Ishikawa (cell line): ENCODE measurements around the gene CHCHD6.

Experiments
- CEBPB ChIP-seq: IDR thresholded peaks from 2 replicates; pipeline ENCODE4 v1.6.1; 2012
- CREB1 ChIP-seq: IDR thresholded peaks from 2 replicates; pipeline ENCODE4 v1.6.1; 2012; ENCODE audit warnings: low read depth
- EGR1 ChIP-seq: IDR thresholded peaks from 2 replicates; pipeline ENCODE4 v1.6.1; 2012
- EP300 ChIP-seq: IDR thresholded peaks from 2 replicates; pipeline ENCODE4 v1.6.1; 2012; ENCODE audit warnings: borderline replicate concordance
- FOXM1 ChIP-seq: IDR thresholded peaks from 2 replicates; pipeline ENCODE4 v1.6.1; 2012; ENCODE audit warnings: low read depth, borderline replicate concordance
- MAX ChIP-seq: IDR thresholded peaks from 2 replicates; pipeline ENCODE4 v1.6.1; 2012
- NFIC ChIP-seq: IDR thresholded peaks from 2 replicates; pipeline ENCODE4 v1.6.1; 2012
- RAD21 ChIP-seq: IDR thresholded peaks from 2 replicates; pipeline ENCODE4 v1.6.1; 2012; ENCODE audit warnings: low read depth
- REST ChIP-seq: IDR thresholded peaks from 2 replicates; pipeline ENCODE4 v1.6.1; 2012; ENCODE audit warnings: low read depth, mild to moderate bottlenecking
- TAF1 ChIP-seq: IDR thresholded peaks from 2 replicates; pipeline ENCODE4 v1.6.1; 2012; ENCODE audit warnings: low read depth, mild to moderate bottlenecking
- TCF12 ChIP-seq: IDR thresholded peaks from 2 replicates; pipeline ENCODE4 v1.6.1; 2012; ENCODE audit warnings: low read depth
- TEAD4 ChIP-seq: IDR thresholded peaks from 2 replicates; pipeline ENCODE4 v1.6.1; 2012
- YY1 ChIP-seq: IDR thresholded peaks from 2 replicates; pipeline ENCODE4 v1.6.1; 2012; ENCODE audit warnings: low read depth
- ZBTB7A ChIP-seq: IDR thresholded peaks from 2 replicates; pipeline ENCODE4 v1.6.1; 2012; ENCODE audit warnings: low read depth
- TF ChIP-seq, protein P1 (sequence below): IDR thresholded peaks from 2 replicates; pipeline ENCODE4 v1.6.1; 2012

CHCHD6 gene

DNA sequence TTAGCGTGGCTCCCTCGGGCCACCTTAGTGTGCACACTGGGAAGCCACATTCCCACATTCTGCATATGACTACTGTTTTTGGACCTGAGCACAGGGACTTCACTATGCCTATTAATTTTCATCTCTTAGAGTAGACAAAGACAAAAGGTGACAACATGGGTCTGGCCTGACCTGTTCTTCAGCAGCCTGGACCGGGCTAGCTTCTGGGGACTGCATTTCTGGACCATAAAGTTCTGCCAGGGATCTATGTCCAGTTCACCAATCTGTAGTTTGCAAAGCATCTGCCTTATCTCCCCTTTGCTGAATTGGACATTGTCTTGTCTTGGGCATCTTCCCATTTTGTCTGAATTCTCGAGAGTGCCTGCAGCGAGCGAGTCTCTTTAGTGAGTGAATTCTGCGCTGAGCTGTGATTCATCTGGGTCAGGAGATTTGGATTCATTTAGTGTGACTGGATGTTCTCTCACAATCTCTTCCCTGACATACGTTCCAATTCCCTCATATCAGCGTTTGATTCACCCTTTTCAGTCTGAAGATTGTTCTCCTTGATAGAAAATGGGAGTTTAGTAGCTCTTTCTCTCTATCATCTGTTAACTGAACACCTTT lies 166.7 kb downstream of the CHCHD6 start:
- TF ChIP-seq ZBTB7A (no peak), NFIC (no peak), CEBPB (no peak), FOXM1 (no peak), TCF12 (no peak), CREB1 (no peak), REST (no peak), TAF1 (no peak)

DNA sequence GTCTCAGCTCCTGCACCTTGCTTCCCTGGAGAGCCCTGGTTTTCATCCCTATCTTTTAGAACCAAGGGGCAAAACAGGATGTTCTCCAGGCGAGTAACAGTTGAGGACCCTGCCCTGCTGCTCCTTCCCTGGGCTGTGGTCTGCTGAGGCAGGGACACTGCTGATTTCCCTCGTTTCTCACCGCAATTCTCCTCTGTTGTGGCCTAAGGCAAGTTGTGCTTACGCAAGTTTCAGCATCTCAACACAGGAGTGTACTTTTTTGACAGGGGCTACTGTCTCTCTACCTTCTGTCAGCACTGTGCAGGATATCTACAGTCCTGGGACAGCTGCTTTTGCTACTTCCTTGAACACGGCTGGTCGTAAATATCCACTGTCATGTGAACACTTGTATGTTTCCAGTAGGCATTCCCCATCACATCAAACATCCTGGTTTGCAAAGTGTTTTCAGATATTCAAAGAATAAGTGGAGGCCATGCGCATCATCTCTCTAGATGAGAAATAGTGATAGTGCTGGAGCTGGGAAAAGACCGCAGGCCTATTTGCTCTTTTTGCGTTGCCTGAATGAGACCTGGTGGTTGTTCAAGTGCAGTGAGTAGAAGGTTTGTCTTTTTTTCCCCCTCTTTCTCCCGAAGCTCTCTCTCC lies 168.8 kb downstream of the CHCHD6 start:
- no peak for TF ChIP-seq RAD21
- TF ChIP-seq EP300: no peak

DNA sequence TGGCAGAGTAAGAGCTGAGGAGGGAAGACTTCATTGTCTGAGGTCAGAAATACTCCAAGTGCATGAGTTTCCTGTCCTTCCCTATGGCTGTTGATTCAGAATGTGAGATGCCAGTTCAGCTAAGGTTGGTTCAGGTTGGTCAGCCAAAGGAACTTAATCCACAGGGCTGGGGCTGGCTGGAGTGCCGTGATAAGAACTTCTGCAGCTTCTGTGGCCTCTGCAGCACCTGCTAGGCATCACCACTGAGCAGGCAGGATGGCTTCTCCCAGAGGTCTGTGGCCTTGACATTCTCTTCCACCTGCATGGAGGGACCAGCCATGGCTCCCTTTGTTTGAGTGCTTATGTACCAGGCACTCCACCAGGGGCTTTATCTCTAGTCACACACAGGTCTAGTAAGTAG lies 169.4 kb downstream of the CHCHD6 start:
- TF ChIP-seq ZBTB7A (no peak), REST (no peak), NFIC (no peak), CREB1 (no peak), MAX (no peak), YY1 (no peak), EP300 (no peak), CEBPB (no peak), TAF1 (no peak), TCF12 (no peak), EGR1 (no peak), FOXM1 (no peak), RAD21 (no peak), TEAD4 (no peak)
- TF ChIP-seq, protein P1, sequence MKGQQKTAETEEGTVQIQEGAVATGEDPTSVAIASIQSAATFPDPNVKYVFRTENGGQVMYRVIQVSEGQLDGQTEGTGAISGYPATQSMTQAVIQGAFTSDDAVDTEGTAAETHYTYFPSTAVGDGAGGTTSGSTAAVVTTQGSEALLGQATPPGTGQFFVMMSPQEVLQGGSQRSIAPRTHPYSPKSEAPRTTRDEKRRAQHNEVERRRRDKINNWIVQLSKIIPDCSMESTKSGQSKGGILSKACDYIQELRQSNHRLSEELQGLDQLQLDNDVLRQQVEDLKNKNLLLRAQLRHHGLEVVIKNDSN: no peak

DNA sequence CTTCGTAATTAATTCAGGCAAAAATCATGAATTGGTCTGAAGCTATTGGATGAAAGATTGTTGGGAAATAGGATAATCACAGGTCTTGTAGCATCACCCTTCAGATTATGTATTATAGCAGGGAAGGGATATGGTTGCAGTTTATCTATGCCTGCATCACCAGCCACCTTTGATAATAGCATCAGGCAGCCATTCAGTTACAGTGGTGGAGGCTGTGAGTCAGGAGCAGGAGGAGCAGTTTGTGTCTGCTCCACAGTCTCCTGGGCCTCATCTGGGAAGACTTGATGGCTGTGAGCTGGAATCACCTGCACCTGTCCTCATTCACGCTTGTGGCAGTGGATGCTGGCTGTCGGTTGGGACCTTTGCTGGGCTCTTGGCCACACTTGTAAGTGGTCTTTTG lies 174.6 kb downstream of the CHCHD6 start:
- TF ChIP-seq TAF1 (no peak), CEBPB (no peak), EGR1 (no peak), ZBTB7A (no peak), MAX (no peak), YY1 (no peak), FOXM1 (no peak), EP300 (no peak), TCF12 (no peak), REST (no peak), RAD21 (no peak), NFIC (no peak)
- TF ChIP-seq, protein P1: no peak
